HG03460 (cell line): ENCODE measurements around the gene WDHD1.
"Not testable (repeated sequence)": the region's sequence is repeated elsewhere in the genome, so short reads cannot be mapped to it uniquely, and the experiment has no call there.

ENCODE experiments used
- ATAC-seq: cut with Tn5 transposase; IDR thresholded peaks from one replicate; pipeline ENCODE4 v1.9.1; 2021; ENCODE audit not compliant: unreplicated experiment

The WDHD1 gene

DNA sequence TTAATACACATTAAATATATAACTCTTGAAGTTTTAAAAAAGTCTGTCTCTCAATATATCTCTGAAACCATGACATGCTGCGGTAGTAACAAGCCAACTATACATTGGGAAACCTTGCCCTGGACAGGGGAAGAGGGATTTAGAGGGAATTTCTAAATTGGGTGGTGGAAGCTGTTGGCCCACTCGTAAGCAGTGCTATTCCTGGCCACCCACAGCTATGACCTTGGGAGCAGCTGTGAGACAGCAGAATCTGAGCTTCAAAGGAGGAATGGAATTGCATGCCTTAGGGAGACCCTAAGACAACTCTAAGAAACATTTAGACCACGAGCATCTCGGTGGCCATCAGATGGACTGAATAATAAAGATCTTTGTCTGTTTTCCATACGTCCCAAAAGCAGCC, 108.5 kb downstream of the WDHD1 start:
- no peak for ATAC-seq

- ATAC-seq = no peak
Measured at GRCh38 chr14:54916101-54916500, 110.8 kb downstream of the WDHD1 start.

GRCh38 chr14:54909817-54910558, 116.9 kb downstream of the WDHD1 start:
- no peak for ATAC-seq

- not testable (repeated sequence) for ATAC-seq
Measured at GRCh38 chr14:54908973-54909372, 117.9 kb downstream of the WDHD1 start.

DNA sequence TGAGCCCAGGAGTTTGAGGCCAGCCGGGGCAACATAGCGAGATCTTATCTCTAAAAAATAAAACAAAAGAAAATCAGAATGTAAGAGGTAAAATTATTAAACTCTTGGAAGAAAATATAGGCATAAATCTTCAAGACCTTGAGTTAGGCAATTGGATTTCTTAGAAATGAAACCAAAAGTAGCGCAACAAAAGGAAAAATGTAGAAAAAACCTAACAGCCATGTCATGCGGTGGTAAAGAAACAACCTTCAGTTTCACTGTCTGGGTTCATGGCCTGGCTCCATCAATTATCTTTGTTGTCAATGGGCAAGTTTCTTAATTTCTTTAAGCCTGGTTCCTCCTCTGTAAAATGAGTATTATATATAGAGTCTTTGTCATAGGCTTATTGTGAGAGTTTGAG, 118.7 kb downstream of the WDHD1 start:
- ATAC-seq = no peak

- ATAC-seq = no peak
Measured at GRCh38 chr14:54906075-54906474, 120.8 kb downstream of the WDHD1 start.

DNA sequence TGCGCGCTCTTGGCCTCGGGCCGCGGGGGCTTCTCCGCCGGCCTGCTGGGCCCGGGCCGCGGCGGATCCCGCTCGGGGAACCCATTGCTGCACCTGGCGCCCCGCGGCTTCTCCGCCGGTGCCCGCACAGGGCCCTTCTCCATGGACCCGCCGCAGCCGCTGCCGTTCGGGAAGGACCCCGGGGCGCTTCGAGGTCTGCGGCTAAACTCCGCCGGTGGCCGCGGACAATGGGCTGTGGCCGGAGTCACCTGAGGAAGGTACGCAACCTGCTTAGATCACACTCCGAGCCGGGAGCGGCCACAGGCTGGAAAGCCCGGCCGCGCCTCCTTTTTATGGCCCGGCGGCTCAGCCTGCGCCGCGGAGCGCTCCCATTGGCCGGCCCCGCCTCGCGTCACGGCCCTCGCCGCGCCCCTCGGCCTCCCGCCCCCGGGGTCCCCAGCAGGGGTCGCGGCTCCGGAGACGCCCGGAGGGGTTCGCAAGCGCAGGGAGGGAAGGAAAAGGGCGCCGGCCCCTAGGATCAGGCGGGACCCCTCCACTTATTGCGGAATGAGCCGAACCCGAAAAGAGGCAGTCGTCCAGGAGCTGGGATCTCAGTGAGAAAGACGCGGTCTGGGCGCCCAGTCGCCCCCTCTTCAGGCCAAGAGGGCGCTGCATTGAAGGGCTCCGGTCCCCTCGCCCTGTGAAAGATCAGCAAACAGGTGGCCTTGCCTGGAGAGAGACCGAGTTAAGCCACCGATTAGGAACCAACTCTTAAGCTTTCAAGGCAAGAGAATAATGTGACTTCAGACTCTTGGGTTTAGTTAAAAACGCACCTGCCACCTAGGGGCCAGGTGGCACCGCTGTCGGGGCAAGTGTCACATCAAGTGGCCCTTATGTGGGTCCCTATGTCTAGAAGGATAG, 124.1 kb downstream of the WDHD1 start, which contains the start of gene GCH1:
TSS of gene GCH1 (minus strand) at position 306 of the 900 bp plus-strand sequence. CDS start at position 143, 163 bp downstream.
- peak; percentile 82 for ATAC-seq

DNA sequence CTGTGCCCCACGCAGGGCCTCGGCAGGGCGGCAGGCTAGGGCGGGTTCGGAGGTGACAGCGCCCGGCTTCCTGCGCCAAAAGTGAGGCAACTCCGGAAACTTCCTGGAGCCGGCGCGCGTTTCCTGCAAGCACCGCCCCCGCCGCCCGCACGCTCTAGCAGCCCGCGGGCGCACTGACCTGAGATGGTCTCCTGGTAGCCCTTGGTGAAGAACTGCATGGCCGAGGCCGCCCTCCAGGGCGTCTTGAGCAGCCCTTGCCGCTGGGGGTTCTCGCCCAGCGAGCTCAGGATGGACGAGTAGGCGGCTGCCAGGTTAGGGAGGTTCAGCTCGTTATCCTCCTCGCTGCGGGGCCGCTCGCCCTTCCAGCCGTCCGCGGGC, 124.8 kb downstream of the WDHD1 start:
- peak; percentile 41 for ATAC-seq

GRCh38 chr14:54901380-54902142, 125.3 kb downstream of the WDHD1 start:
- no peak for ATAC-seq

- ATAC-seq = no peak
Measured at GRCh38 chr14:54899573-54899972, 127.3 kb downstream of the WDHD1 start.

- not testable (repeated sequence) for ATAC-seq
Measured at GRCh38 chr14:54897809-54898555, 128.9 kb downstream of the WDHD1 start.

DNA sequence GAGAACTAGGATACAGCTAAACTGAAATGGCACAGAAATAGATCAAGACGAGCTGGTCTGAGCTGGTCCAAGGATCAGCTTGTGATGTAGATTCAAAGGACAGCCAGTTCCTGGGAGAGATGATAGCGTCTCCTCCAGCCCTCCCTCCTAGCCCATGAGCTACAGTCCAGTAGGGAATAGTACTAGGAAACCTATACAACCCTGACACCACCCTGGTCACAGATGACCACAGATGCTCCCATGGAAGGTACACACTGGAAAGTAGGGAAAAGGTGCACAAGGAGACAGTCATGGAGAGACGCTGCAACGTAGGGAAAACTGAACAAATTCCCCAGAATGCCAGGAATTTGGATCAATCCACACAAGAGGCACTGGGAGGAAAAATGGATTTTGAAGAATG, 131.2 kb downstream of the WDHD1 start:
- ATAC-seq = no peak

- no peak for ATAC-seq
Measured at GRCh38 chr14:54894995-54895394, 131.9 kb downstream of the WDHD1 start.

GRCh38 chr14:54893151-54893760, 133.6 kb downstream of the WDHD1 start:
- no peak for ATAC-seq

DNA sequence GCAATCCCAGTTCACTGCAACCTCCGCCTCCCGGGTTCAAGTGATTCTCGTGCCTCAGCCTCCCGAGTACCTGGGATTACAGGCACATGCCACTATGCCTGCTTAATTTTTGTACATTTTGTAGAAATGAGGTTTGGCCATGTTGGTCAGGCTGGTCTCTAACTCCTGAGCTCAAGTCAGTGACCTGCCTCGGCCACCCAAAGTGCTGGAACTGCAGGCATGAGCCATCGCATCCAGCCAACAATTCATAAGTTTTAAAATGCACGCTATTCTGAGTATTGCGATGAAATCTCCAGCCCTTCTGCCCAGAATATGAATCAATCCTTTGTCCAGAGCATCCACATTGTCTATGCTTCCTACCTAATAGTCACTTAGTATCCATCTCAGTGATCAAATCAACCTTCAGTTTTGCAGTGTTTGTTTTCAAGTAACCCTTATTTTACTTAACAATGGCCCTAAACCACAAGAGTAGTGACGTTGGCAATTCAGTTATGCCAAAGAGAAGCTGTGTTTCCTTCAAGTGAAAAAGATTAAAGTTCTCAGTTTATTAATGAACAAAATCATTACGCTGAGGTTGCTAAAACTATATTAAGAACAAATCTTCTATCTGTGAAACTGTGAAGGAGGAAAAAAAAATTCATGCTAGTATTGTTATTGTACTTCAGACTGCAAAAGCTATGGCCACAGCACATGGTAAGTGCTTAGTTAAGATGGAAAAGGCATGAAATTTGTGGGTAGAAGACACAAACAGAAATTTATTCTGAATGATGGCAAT, 135.2 kb downstream of the WDHD1 start:
- ATAC-seq = no peak

DNA sequence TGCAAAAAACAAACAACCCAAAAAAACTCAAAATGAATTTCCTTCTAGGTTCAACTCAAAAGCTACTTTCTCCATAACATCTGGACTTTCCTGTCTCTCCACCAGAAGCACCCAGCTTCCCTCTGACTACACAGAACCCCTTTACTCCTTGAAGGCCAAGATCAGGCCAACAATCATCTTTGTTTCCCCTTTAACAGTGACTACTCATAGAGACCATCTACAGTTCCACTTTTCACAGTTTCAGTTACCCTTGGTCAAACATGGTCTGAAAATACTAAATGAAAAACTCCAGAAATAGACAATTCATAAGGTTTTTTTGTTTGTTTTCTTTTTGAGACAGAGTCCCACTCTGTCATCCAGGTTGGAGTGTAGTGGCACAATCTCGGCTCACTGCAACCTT, 136.1 kb downstream of the WDHD1 start:
- peak; percentile 85 for ATAC-seq

DNA sequence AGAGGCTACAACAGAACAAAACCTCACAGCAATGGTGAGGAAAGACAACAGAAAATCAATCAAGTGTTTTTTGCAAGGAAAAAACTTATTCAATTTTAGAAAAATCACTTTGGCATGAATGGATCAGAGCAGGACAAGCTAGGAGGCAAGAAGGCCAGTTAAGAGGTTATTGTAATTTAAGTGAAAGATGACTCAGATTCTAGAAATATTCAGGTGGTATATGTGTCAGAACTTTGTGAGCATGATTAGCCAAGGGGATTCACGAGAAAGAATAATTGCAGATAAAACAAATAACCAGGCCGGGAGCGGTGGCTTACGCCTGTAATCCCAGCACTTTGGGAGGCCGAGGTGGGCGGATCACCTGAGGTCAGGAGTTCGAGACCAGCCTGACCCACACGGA, 137.0 kb downstream of the WDHD1 start:
- no peak for ATAC-seq
